ENCODE results near the gene MYO1C.
"Not testable (repeated sequence)": the region's sequence is repeated elsewhere in the genome, so short reads cannot be mapped to it uniquely, and the experiment has no call there.

The MYO1C gene

GRCh38 chr17:1453694-1454093, 38.8 kb downstream of the MYO1C start:
- Mint-ChIP-seq H3K27ac (peak overlapping the region; percentile 20), H3K4me1 (peaks cover 26 to 64% of the 10 kb centered on the region in 2 donors), H3K4me3 (peak overlapping the region; percentile 46 to 65), H3K36me3 (peaks cover 16 to 35% of the 10 kb centered on the region in 2 donors)
- H3K9me3 Mint-ChIP-seq; ATAC-seq (replicated peaks); DNase-seq; H3K27me3 Mint-ChIP-seq: not testable (repeated sequence)

DNA sequence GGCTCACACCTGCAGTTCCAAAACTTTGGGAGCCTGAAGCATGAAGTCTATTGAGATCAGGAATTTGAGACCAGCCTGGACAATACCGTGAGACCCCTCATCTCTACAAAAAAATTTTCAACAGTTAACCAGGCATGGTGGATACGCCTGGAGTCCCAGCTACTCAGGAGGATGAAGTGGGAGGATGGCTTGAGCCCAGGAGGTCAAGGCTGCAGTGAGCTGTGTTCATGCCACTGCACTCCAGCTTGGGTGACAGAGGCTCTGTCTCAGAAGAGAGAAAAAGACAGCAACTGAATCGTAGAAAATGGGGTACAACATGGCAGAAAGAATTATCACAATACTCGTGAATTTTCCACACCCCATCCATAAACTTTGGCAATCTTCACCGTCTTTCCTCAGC, 39.6 kb downstream of the MYO1C start:
- DNase-seq (no peak), ATAC-seq (replicated peaks) (no peak)
- Mint-ChIP-seq H3K36me3 (peaks cover 16 to 37% of the 10 kb centered on the region in 2 donors), H3K4me1 (peaks cover 26 to 65% of the 10 kb centered on the region in 2 donors), H3K27me3 (no peaks in the 10 kb centered on the region), H3K4me3 (no peak overlapping the region), H3K27ac (no peak overlapping the region), H3K9me3 (no peaks in the 10 kb centered on the region)

- not testable (repeated sequence) for DNase-seq; H3K27ac Mint-ChIP-seq; ATAC-seq (replicated peaks); H3K4me3 Mint-ChIP-seq; H3K27me3 Mint-ChIP-seq; H3K9me3 Mint-ChIP-seq
- Mint-ChIP-seq H3K36me3 (peaks cover 23 to 41% of the 10 kb centered on the region in 2 donors), H3K4me1 (peaks cover 24 to 71% of the 10 kb centered on the region in 2 donors)
These were observed 42.2 kb downstream of the MYO1C start for GRCh38 chr17:1450261-1450660.

DNA sequence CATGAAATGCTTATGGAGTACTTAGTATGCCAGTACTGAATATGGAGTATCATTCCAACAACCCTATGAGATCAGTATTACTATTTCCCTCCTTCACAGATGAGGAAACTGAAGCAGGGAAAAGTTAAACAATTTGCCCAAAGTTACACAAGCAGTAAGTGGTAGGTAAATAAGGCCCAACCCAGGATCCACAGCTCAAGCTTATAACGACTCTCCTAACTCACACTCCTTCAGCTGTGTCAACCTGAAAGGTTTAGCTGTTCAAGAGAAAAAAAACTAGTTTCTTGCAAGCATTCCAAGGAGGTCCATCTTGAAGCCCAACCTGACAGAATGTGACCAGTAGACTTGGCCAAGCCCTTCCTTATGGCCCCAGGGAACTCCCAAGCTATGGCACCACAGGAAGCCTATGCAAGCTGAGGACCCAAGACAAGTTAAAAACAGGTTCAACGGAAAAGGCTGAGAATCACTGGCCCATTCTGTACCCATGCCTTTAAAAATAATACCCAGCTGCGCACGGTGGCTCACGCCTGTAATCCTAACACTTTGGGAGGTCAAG, 43.0 kb downstream of the MYO1C start:
- Mint-ChIP-seq H3K9me3 (no peaks in the 10 kb centered on the region), H3K27ac (peak overlapping the region; percentile 14), H3K27me3 (no peaks in the 10 kb centered on the region), H3K4me3 (no peak overlapping the region), H3K4me1 (peaks cover 19 to 66% of the 10 kb centered on the region in 2 donors), H3K36me3 (peaks cover 23 to 40% of the 10 kb centered on the region in 2 donors)
- DNase-seq (no peak), ATAC-seq (replicated peaks) (no peak)

GRCh38 chr17:1447052-1447451, 45.4 kb downstream of the MYO1C start:
- Mint-ChIP-seq H3K36me3 (peaks cover 18 to 27% of the 10 kb centered on the region in 2 donors), H3K9me3 (no peaks in the 10 kb centered on the region), H3K27ac (no peak overlapping the region), H3K4me1 (peaks cover 12 to 43% of the 10 kb centered on the region in 2 donors), H3K27me3 (no peaks in the 10 kb centered on the region), H3K4me3 (no peak overlapping the region)
- DNase-seq (no peak), ATAC-seq (replicated peaks) (no peak)

GRCh38 chr17:1446201-1446600, 46.3 kb downstream of the MYO1C start:
- Mint-ChIP-seq H3K27me3 (no peaks in the 10 kb centered on the region), H3K27ac (no peak overlapping the region), H3K4me1 (peaks cover 11 to 36% of the 10 kb centered on the region in 2 donors), H3K36me3 (peaks cover 19 to 20% of the 10 kb centered on the region in 2 donors), H3K4me3 (no peak overlapping the region), H3K9me3 (no peaks in the 10 kb centered on the region)
- DNase-seq: no peak
- ATAC-seq (replicated peaks): no peak

DNA sequence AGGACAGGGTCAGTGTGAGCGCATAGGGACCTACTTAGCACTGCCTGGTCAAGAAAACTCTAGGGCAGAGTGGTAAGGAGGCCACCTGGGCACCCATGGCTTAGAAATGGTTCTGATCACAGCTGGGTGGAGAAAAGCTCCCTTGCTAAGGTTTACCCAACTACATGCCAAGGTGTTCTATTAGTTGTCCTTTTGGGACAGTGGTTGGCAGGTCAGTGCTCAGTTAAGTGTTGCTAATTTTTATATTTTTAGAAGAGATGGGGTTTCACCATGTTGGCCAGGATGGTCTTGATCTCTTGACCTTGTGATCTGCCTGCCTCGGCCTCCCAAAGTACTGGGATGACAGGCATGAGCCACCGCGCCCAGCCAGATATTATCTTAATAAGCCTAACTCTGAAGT, 46.8 kb downstream of the MYO1C start:
- DNase-seq; H3K9me3 Mint-ChIP-seq; H3K27me3 Mint-ChIP-seq; H3K4me3 Mint-ChIP-seq; H3K27ac Mint-ChIP-seq; ATAC-seq (replicated peaks): not testable (repeated sequence)
- peaks cover 11 to 36% of the 10 kb centered on the region in 2 donors for H3K4me1 Mint-ChIP-seq
- H3K36me3 Mint-ChIP-seq: peaks cover 19 to 20% of the 10 kb centered on the region in 2 donors

GRCh38 chr17:1442721-1443120, 49.8 kb downstream of the MYO1C start:
- not testable (repeated sequence) for H3K4me3 Mint-ChIP-seq; H3K27me3 Mint-ChIP-seq; ATAC-seq (replicated peaks); H3K9me3 Mint-ChIP-seq; H3K27ac Mint-ChIP-seq; DNase-seq
- Mint-ChIP-seq H3K36me3 (peaks cover 13 to 18% of the 10 kb centered on the region in 2 donors), H3K4me1 (peaks cover 5 to 24% of the 10 kb centered on the region in 2 donors)

DNA sequence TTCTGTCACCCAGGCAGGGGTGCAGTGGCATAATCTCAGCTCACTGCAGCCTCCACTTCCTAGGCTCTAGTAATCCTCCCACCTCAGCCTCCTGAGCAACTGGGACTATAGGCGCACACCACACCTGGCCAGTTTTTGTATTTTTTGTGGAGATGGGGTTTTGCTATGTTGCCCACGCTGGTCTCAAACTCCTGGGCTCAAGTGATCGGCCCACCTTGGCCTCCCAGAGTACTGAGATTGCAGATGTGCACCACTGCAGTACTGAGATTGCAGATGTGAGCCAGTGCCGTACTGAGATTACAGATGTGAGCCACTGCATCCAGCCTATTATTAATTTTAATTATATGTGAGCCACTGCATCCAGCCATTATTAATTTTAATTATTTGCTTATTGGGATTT, 50.3 kb downstream of the MYO1C start:
- DNase-seq (no peak), ATAC-seq (replicated peaks) (no peak)
- Mint-ChIP-seq H3K4me1 (peaks cover 5 to 19% of the 10 kb centered on the region in 2 donors), H3K27ac (no peak overlapping the region), H3K27me3 (no peaks in the 10 kb centered on the region), H3K36me3 (peaks cover 11 to 18% of the 10 kb centered on the region in 2 donors), H3K9me3 (no peaks in the 10 kb centered on the region), H3K4me3 (no peak overlapping the region)

- Mint-ChIP-seq H3K4me3 (no peak overlapping the region), H3K36me3 (peaks cover 12 to 24% of the 10 kb centered on the region in 2 donors), H3K27me3 (no peaks in the 10 kb centered on the region), H3K9me3 (no peaks in the 10 kb centered on the region), H3K4me1 (peaks cover 5 to 10% of the 10 kb centered on the region in 2 donors), H3K27ac (no peak overlapping the region)
- no peak for DNase-seq
- ATAC-seq (replicated peaks): no peak
These were observed 51.6 kb downstream of the MYO1C start for GRCh38 chr17:1440921-1441320.

- Mint-ChIP-seq H3K27me3 (no peaks in the 10 kb centered on the region), H3K27ac (no peak overlapping the region), H3K4me1 (peaks cover 0 to 5% of the 10 kb centered on the region in 2 donors), H3K36me3 (peaks cover 15 to 27% of the 10 kb centered on the region in 2 donors), H3K4me3 (no peak overlapping the region), H3K9me3 (no peaks in the 10 kb centered on the region)
- DNase-seq: no peak
- ATAC-seq (replicated peaks): no peak
These were observed 53.8 kb downstream of the MYO1C start for GRCh38 chr17:1438593-1439083.

DNA sequence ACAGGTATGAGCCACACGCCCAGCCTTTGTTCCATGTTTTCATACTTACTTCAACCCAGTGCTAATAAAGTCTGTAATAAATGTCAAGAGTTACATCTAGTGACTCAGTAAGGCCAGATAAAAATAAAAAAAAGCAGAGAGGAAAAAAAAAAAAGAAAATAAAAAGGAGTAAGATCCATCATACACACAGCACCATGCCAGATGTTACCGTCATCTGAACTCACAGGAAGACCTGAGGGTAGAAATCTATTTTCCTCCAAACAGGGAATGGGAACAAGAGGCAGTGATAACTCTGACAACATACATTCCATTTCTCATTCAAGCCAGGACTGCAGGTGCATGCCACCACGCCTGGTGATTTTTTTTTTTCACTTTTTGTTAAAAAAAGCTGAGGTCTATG, 57.2 kb downstream of the MYO1C start:
- ATAC-seq (replicated peaks) (no peak), DNase-seq (no peak)
- peaks cover 22 to 40% of the 10 kb centered on the region in 2 donors for H3K36me3 Mint-ChIP-seq
- H3K27ac Mint-ChIP-seq: no peak overlapping the region
- no peak overlapping the region for H3K4me3 Mint-ChIP-seq
- H3K9me3 Mint-ChIP-seq: no peaks in the 10 kb centered on the region
- no peaks in the 10 kb centered on the region for H3K27me3 Mint-ChIP-seq
- peaks cover 15 to 18% of the 10 kb centered on the region in 2 donors for H3K4me1 Mint-ChIP-seq

GRCh38 chr17:1434150-1434549, 58.3 kb downstream of the MYO1C start:
- peaks cover 28 to 45% of the 10 kb centered on the region in 2 donors for H3K36me3 Mint-ChIP-seq
- no peak overlapping the region for H3K27ac Mint-ChIP-seq

DNA sequence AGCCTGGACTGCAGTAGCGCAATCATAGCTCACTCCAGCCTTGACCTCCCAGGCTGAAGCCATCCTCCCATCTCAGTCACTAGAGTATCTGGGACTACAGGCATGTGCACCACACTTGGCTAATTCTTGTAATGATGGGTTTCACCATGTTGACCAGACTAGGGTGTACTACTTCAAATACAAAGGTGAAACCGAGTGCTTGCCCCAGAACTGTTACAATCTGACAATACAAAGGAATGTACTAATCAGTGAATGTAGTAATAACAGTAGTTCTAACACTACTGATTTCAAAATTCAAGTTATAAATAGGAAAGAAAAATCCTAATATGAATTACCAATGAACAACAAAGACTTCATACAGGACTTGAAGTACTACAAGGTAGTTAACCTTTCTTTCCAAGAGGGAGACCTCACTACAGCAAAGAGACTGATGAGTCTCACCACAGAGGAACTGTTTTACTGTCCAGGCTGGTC, 60.8 kb downstream of the MYO1C start:
- Mint-ChIP-seq H3K27me3 (no peaks in the 10 kb centered on the region), H3K4me1 (peaks cover 15 to 23% of the 10 kb centered on the region in 2 donors), H3K4me3 (peak overlapping the region in 1 of 2 donors; percentile 21), H3K9me3 (no peaks in the 10 kb centered on the region), H3K36me3 (peaks cover 32 to 46% of the 10 kb centered on the region in 2 donors), H3K27ac (no peak overlapping the region)
- ATAC-seq (replicated peaks) (peak; percentile 42 to 83), DNase-seq (no peak)

More at GRCh38 chr17:1434150-1434549, 58.3 kb downstream of the MYO1C start:
- ATAC-seq (replicated peaks): no peak
- Mint-ChIP-seq H3K4me1 (peaks cover 15 to 18% of the 10 kb centered on the region in 2 donors), H3K4me3 (no peak overlapping the region), H3K27me3 (no peaks in the 10 kb centered on the region), H3K9me3 (no peaks in the 10 kb centered on the region)
- DNase-seq: no peak

DNA sequence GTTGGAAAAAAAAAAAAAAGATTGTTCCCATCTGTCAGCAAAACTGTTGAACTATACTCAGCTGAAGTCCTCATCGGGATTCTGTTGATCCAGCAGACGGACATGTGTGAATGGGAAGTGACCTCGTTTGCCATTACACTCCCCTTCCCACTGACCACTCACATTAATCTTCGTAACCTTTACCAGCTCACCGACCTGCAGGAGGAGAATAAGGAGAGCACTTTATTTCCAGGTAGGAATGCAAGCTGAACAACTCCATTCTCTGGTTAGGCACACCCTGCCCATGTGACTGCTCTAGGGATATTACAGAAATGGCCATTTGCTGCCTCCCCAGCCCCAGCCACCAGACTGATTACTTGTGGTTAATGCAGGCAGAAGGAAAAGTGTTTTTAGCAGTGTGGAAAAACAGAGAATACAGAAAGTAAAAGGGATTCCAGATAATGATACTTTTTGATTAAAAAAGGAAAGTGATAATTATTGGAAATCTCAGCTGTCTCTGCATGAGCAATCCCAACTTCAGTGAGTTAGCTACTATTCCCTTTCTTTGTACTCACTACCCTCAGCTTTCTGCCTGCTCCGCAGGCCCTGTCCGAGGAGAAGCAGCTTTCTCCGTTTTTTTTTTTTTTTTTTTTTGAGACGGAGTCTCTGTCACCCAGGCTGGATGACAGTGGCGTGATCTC, 68.9 kb downstream of the MYO1C start:
- Mint-ChIP-seq H3K27me3 (no peaks in the 10 kb centered on the region), H3K9me3 (no peaks in the 10 kb centered on the region), H3K36me3 (peaks cover 40 to 42% of the 10 kb centered on the region in 2 donors), H3K4me1 (peaks cover 18 to 32% of the 10 kb centered on the region in 2 donors), H3K4me3 (no peak overlapping the region), H3K27ac (no peak overlapping the region)
- ATAC-seq (replicated peaks): no peak
- no peak for DNase-seq

All from stimulated activated naive B cell treated with anti-CD40 and anti-IgM and Interleukin-4, amounts not matched to agents 10 μg/mL and 1 μg/mL and 100 μg/mL, for 72 hours (primary cell).